Suprapubic skin (tissue), 3 donors: Measurements from ENCODE around the gene TIMP1.

Experiments used
- POLR2A ChIP-seq, 2 donors: fragments of 450-650 bp; IDR thresholded peaks; one replicate each; pipeline ENCODE4 v1.6.1; 2017; ENCODE audit warnings: antibody characterized with exemption in 2 of 2, mild to moderate bottlenecking in 2 of 2, moderate library complexity in 2 of 2
- TF ChIP-seq, protein P1 (sequence below), 2 donors: fragments of 200-600 bp in 1 of 2; fragments of 450-650 bp in 1 of 2; sonication (generic) in 1 of 2; IDR thresholded peaks; one replicate each; pipeline ENCODE4 v1.5.1; 2016 to 2019; ENCODE audit warnings: antibody characterized with exemption in 2 of 2, mild to moderate bottlenecking in 1 of 2, moderate library complexity in 1 of 2

DNA sequence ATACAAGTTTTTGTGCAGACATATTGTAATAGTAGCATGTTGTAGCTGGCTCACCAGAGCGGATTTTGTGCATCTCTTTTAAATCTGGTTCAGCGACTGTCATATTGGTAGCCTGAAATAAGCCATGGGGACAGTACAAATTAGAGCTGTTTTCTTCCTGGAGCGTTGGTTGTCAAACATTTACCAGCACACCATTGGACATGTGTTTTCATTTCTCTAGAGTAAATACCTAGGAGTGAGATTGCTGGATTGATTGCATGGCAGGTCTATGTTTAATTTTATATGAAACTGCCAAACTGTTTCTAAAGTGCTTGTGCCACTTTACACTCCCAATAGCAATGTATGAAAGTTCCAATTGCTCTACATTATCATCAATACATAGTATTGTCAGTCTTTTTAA, 23.8 kb upstream of the TIMP1 start:
- TF ChIP-seq POLR2A (IDR thresholded peaks at IDR 0.05): no peak
- TF ChIP-seq, protein P1, sequence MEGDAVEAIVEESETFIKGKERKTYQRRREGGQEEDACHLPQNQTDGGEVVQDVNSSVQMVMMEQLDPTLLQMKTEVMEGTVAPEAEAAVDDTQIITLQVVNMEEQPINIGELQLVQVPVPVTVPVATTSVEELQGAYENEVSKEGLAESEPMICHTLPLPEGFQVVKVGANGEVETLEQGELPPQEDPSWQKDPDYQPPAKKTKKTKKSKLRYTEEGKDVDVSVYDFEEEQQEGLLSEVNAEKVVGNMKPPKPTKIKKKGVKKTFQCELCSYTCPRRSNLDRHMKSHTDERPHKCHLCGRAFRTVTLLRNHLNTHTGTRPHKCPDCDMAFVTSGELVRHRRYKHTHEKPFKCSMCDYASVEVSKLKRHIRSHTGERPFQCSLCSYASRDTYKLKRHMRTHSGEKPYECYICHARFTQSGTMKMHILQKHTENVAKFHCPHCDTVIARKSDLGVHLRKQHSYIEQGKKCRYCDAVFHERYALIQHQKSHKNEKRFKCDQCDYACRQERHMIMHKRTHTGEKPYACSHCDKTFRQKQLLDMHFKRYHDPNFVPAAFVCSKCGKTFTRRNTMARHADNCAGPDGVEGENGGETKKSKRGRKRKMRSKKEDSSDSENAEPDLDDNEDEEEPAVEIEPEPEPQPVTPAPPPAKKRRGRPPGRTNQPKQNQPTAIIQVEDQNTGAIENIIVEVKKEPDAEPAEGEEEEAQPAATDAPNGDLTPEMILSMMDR (IDR thresholded peaks at IDR 0.05): no peak
